ENCODE measurements around the gene RNF175.
A peak's percentile ranks its signal among the peaks of the same experiment; 100 is the strongest.

RNF175 gene

DNA sequence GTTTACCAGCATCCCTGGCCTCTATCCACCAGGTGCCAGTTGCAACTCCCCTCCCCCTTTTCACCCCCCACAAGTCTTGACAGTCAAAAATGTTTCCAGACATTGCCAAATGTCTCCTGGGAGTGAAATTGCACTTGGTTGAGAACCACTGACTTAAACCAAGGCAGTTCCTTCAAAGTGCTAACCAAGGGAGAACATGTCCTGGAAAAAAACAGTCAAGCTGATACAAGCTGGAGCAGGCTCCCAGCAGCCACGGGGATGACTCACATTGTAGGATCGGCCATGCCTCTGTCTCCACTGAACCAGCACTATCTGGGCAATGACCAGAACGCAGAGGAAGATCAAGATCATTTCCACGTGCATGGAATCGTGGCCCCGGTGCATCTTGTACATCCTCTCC is 11.4 kb downstream of the RNF175 start:
- no peak for DNase-seq (ENCODE audit: low read depth in 2 of 2)

- no peak for DNase-seq (ENCODE audit: low read depth in 2 of 2)
These were observed 12.3 kb downstream of the RNF175 start for GRCh38 chr4:153747406-153747955.

DNA sequence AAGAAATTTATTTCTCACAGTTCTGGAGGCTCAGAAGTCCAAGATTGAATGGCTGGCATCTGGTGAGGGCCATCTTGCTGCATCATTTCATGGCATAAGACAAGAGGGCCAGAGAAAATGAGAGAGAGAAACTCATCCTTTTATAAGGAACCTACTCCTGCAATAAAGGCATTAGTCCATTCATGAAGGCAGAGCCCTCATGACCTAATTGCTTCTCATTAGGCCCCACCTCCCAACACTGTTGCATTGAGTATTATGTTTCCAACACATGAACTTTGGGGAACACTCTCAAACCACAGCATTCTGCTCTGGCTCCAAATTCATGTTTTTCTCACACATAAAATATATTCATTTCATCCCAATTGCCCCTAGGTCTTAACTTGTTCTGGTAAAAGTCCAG is 14.2 kb downstream of the RNF175 start:
- no peak for DNase-seq (ENCODE audit: low read depth in 2 of 2)

DNA sequence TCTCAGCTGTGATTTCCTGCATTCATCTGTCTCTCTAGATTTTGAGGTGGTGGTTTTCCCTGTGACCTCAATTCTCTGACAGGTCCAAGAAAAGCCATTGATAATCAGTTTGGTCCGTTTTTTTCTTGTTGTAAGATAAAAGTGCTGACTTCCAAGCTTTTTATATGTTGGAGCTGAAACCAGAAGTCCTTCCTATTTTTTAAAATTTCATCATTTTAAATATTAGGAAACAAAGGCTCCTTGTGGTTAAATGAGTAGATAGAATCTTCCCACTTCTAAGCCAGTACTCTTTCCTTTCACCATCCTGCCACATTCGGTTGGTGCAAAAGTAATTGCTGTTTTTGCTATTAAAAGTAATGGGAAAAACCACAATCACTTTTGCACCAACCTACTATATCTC is 18.3 kb downstream of the RNF175 start:
- DNase-seq (ENCODE audit: low read depth in 2 of 2) = no peak

GRCh38 chr4:153735906-153736461 is 23.8 kb downstream of the RNF175 start:
- no peak for DNase-seq (ENCODE audit: low read depth in 2 of 2)

GRCh38 chr4:153733751-153734448 is 25.9 kb downstream of the RNF175 start:
- DNase-seq (ENCODE audit: low read depth in 2 of 2) = no peak

DNA sequence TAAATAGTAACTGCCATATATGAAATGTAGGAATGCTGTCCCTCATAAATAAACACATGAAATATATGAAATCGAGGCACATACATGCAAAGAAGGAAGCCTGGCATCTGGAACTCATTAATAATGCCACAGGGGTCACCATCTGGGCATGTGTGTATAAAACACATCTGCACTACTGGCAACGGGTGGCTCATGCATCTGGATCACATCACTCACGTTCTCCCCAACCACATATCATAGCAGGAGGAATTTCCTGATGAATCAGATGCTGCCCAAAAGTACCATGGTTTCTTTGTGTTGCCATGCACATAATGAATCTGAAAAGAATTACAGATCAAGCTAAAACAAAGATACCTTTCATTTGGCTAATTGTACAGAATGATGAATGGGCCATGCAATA is 28.6 kb downstream of the RNF175 start:
- DNase-seq (ENCODE audit: low read depth in 2 of 2) = no peak

DNA sequence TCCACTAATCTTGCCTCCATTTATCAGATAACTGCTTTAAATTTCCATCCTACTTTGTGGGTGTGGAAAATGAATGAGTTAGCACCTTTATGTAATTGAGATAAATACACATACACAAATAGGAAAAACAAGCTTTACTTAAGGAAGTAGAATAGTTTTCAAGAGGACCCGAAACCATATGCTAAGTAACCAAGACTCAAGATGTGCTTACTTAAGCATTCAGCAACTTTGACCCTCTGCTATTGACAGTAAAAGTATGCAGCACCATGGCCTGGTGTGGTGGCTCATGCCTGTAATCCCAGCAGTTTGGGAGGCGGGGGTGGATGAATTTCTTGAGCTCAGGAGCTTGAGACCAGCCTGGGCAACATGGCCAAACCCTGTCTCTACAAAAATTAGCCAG is 29.9 kb downstream of the RNF175 start:
- DNase-seq (ENCODE audit: low read depth in 2 of 2) = no peak

DNA sequence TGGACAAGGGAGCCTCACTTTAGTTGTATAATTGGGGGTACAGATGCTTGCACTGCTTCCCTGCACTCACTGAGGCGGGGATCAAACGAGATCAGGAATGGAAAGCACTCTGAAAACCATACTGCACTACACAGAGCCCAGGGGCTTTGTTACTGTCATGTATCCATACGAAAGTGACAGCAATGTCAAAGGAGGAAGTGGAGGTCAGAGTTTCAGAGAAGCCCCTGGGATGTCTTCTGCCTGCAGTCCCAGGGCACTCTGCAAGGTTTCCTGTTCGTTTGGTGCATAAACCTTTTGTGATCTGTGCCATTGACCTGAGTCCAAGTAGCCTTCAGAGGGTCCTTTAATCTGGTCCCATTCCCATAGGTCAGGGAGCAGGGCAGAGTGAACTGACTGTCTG is 31.2 kb downstream of the RNF175 start:
- no peak for DNase-seq (ENCODE audit: low read depth in 2 of 2)

DNA sequence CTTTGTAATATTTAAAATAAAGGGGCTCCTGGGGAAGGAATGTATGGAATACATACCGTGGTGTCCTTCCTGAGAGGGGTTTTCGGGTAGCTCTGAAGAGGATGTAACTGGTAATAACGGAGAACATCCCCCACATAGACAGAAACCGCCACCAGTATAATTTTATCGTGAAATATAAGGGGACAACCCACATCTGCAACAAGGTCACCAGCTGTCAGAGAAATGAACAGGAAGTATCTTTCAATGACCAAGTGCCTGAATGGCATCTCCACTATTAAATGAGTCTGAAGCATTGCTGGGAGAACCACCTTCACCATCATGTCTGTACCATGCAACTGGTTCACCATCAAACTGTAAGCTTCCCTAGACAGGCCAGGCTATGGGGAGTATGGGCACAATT is 31.7 kb downstream of the RNF175 start:
- no peak for DNase-seq (ENCODE audit: low read depth in 2 of 2)

GRCh38 chr4:153725831-153726154 is 34.0 kb downstream of the RNF175 start:
- DNase-seq (ENCODE audit: low read depth in 2 of 2) = no peak

- no peak for DNase-seq (ENCODE audit: low read depth in 2 of 2)
These were observed 34.5 kb downstream of the RNF175 start for GRCh38 chr4:153725136-153725830.

GRCh38 chr4:153724606-153725005 is 35.2 kb downstream of the RNF175 start:
- DNase-seq (ENCODE audit: low read depth in 2 of 2) = peak in 1 of 2 donors; percentile 0

GRCh38 chr4:153722036-153722435 is 37.8 kb downstream of the RNF175 start:
- no peak for DNase-seq (ENCODE audit: low read depth in 2 of 2)

DNA sequence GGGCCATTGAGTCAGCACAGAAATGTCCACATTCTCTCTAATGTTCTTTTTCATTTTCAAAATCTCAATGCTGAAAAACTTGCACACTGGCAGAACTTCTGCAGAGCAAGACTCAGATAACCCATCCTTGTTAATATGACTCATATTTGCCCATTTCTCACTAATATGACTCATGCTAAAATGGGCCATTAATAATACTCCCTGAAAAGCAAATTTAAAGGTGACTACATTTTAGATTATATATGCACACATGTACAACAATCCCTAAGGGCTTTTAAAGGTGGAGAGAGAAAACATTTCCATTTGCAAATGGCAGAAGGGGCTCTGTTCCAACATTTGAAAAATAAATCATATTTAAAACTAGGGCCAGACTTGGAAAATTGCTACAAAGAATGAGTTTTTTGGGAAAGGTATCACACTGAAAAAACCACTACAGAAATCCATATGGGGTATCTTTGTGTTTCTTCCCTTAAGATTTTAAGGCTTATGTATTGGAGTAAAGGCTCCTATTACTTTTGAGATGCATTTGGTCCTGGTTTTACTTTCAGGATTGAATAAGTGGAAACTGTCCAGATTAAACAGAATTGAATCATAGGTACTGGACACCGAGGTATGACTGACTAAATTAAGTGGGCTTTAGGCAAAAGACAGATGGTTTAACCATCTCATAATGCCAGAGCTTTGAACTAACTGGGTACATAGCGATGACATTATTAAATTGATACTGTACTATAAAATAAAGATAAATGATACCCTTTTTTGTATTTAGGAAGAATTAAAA is 45.8 kb downstream of the RNF175 start:
- no peak for DNase-seq (ENCODE audit: low read depth in 2 of 2)

DNA sequence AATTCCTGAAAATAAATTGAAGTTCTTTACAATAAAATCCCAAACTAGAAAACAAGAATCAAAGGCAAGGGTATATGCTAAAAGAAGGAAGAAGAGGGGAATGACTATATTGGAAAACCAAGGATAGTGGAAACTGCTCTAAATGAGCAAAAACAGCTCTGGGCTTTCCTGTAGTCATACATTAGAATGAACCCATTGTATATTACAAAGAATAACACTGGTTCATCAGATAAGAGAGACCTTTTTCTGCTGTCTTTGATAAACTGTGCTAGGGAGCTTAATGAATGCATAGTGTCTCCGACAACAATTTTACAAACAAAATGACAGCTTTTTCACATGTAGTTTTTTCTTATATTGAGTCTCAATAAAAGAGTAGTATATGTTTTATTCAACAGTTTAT is 49.1 kb downstream of the RNF175 start:
- DNase-seq (ENCODE audit: low read depth in 2 of 2) = no peak

DNA sequence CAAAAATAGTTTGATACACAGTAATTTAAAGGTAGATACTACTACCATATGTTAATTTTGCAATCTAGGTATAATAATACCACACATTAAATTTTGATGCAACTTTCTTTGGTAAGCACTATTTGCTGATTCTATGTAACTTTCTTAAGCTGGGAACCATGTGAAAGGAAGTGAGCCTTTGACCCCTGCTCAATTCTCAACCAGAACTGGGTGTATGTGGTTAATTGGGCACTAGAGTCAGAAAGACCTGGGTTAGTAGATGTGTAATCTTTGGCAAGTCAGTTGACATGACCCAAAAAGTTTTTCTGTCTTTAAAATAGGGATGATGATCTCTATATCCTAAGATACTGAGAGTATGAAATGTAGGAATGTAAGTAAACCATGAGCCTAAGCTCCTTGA is 53.3 kb downstream of the RNF175 start:
- DNase-seq (ENCODE audit: low read depth in 2 of 2) = no peak

DNA sequence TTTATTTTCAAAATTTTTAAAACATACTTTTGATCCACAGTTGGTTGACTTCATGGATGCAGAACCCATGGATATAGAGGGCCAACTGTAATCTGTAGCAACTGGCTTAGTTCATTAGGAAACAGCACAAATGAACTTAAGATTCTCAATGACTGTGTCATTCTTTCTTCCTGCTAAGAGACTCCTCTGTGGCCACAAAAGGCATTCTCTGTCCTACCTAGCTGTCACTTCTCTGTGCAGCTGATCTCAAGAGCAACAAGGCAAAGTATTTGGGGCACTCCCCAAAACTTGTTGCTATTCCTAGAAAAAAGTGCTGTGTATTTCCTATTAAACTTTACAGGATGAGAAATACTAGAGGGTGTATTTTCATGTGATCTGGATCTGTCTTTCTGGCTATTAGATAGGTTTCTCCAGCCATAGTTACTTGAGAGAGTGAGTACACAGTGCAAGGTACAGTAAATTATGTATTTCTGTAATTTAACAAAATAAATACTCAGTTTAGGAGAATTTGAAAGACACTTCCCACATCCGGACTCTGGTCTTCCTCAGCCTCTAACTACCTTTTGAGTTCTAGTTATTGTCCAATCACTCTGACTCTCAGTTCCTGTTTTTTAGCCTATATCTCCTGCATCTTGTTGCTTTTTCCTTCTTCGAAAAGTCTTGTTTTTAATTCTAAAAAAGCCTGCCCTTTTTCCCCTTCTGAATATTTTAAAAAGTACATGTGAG is 53.9 kb downstream of the RNF175 start:
- no peak for DNase-seq (ENCODE audit: low read depth in 2 of 2)

GRCh38 chr4:153704522-153704921 is 55.3 kb downstream of the RNF175 start:
- no peak for DNase-seq (ENCODE audit: low read depth in 2 of 2)

- peak in 1 of 2 donors; percentile 4 for DNase-seq (ENCODE audit: low read depth in 2 of 2)
These were observed 74.9 kb downstream of the RNF175 start for GRCh38 chr4:153684971-153685371.

GRCh38 chr4:153684182-153684970 is 75.4 kb downstream of the RNF175 start, which contains the start of gene TLR2:
Gene TLR2, plus strand, starts transcription at chr4:153684280. Its CDS starts 18,628 bp downstream, at chr4:153702908.
- peak; percentile 24 to 59 for DNase-seq (ENCODE audit: low read depth in 2 of 2)

Data from stimulated activated CD4-positive, alpha-beta T cell treated with anti-CD3 and anti-CD28 coated beads, Interleukin-15, amount 100 ng/mL, for 48 hours (primary cell).